Lung microvascular endothelial cell (primary cell): ENCODE measurements around the gene RBL2. TPM values are rescaled to one million over a fixed set of nuclear protein-coding genes. Genes with fewer than 3 reads are reported as not detected.
A peak's percentile ranks its signal among the peaks of the same experiment; 100 is the strongest.
"Not testable (repeated sequence)": the region's sequence is repeated elsewhere in the genome, so short reads cannot be mapped to it uniquely, and the experiment has no call there.

Experiments used
- DNase-seq, 2 donors: peaks; one replicate each; pipeline versions ENCODE4 v3.0.0 to v3.0.0-alpha.2; 2010; ENCODE audit warnings: low read depth in 2 of 2
- total RNA-seq: library from RNA; depleted of rRNA; stranded (reverse); fragments of >200 nt; gene quantifications from 2 replicates; pipeline ENCODE4 v1.2.1, GENCODE V29; 2014

RBL2 gene, protein sequence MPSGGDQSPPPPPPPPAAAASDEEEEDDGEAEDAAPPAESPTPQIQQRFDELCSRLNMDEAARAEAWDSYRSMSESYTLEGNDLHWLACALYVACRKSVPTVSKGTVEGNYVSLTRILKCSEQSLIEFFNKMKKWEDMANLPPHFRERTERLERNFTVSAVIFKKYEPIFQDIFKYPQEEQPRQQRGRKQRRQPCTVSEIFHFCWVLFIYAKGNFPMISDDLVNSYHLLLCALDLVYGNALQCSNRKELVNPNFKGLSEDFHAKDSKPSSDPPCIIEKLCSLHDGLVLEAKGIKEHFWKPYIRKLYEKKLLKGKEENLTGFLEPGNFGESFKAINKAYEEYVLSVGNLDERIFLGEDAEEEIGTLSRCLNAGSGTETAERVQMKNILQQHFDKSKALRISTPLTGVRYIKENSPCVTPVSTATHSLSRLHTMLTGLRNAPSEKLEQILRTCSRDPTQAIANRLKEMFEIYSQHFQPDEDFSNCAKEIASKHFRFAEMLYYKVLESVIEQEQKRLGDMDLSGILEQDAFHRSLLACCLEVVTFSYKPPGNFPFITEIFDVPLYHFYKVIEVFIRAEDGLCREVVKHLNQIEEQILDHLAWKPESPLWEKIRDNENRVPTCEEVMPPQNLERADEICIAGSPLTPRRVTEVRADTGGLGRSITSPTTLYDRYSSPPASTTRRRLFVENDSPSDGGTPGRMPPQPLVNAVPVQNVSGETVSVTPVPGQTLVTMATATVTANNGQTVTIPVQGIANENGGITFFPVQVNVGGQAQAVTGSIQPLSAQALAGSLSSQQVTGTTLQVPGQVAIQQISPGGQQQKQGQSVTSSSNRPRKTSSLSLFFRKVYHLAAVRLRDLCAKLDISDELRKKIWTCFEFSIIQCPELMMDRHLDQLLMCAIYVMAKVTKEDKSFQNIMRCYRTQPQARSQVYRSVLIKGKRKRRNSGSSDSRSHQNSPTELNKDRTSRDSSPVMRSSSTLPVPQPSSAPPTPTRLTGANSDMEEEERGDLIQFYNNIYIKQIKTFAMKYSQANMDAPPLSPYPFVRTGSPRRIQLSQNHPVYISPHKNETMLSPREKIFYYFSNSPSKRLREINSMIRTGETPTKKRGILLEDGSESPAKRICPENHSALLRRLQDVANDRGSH
- 23.8 and 37.1 TPM in 2 replicates for total RNA-seq

GRCh38 chr16:53434377-53435065 is at the start of gene RBL2:
Gene RBL2, plus strand, starts transcription at chr16:53434471. Its CDS starts 86 bp downstream, at chr16:53434557.
- DNase-seq, result peak; percentile 89 to 92

DNA sequence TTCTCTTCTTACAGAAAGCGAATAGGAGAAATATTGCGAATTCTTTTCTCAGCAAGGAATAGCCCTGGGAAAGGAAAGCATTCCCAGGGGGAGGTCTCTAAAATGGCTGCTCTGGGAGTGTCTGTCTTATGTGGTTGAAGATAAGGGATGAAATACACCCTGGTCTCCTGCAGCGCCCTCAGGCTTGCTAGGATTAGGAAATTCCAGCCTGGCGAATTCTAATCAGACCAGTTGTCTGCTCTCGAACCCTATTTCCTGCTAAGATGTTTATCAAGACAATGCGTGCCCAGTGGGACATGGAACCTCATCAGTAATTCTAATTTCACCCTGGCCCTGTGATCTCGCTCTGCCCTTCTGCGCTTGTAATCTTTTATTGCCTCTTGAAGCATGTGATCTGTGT is 49.7 kb upstream of the RBL2 start:
- not testable (repeated sequence) for DNase-seq

- no peak for DNase-seq
Measured at GRCh38 chr16:53404959-53405358, 29.3 kb upstream of the RBL2 start.

GRCh38 chr16:53412549-53412948 is 21.7 kb upstream of the RBL2 start:
- no peak for DNase-seq

DNA sequence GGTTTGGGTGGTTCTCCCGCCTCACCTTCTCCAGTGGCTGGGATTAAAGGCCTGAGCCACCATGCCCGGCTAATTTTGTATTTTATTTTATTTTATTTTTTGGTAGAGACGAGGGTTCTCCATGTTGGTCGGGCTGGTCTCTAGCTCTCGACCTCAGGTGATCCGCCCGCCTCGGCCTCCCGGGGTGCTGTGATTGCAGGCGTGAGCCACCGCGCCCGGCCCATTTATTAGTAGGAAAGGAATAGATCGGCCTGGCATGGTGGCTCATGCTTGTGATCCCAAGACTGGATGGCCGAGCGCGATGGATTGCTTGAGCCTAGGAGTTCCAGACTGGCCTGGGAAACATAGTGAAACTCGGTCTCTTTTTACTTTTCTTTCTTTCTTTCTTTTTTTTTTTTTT is 20.4 kb upstream of the RBL2 start:
- DNase-seq, result no peak

DNA sequence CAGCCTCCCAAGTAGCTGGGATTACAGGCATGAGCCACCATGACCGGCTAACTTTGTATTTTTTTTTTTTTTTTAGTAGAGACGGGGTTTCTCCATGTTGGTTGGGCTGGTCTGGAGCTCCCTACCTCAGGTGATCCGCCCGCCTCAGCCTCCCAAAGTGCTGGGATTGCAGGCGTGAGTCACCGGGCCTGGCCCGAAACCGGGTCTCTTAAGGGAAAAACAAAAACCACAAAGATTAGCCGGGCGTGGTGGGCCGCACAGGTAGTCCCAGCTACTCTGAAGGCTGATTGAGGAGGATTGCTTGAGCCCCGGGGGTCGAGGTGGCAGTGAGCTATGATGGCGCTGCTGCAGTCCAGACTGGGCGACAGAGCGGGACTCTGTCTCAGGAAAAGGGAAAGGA is 19.9 kb upstream of the RBL2 start:
- DNase-seq, result no peak

DNA sequence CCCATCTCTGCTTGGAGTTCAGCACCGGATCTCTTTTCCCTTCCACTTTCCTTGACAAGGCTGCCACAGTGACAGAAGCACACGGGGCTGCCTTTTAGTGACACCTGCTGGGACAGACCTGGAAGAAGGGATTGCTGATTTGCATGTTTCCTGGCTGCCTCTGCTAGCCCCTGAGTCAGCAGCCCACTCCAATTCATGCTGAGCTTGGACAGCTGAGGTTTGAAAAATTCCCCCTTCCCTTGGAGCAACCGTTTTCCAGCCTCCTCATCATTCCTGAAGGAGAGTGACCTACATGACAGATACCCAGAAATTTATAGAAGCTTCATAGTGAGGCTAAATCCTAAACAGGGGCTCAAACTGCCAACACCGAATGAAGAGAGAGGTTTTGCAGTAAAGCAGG is 18.8 kb upstream of the RBL2 start:
- no peak for DNase-seq

DNA sequence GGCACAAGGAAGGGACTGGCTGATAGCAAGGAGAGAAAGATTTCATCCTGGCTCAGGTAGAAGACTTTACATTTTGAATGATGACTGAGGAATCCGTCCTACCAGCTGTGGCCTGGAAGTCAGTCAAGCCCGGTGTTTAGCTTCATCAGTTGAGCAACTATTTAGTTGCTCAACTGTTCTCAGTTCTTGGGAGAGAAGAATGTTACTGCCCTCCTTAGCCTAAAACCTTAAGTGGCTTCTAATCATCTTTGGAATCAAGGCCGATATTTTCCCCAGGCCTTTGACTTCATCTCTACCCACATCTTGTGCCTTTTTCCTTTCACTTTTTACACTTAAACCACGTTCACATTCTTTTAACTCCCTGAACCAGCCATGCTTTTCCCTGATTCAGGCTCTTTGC is 17.3 kb upstream of the RBL2 start:
- no peak for DNase-seq

- no peak for DNase-seq
Measured at GRCh38 chr16:53417976-53418375, 16.3 kb upstream of the RBL2 start.

DNA sequence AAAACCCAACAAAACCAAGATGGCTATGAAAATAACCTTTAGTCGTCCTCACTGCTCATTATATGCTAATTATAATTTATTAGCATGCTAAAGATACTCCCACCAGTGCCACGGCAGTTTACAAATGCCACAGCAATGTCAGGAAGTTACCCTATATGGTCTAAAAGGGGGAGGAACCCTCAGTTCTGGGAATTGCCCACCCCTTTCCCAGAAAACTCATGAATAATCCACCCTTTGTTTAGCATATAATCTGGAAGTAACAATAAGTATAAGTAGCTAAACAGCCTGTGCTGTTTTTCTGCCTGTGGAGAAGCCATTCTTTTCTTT is 14.9 kb upstream of the RBL2 start:
- not testable (repeated sequence) for DNase-seq

GRCh38 chr16:53421248-53421647 is 13.0 kb upstream of the RBL2 start:
- no peak for DNase-seq

GRCh38 chr16:53423968-53424367 is 10.3 kb upstream of the RBL2 start:
- DNase-seq, result not testable (repeated sequence)

GRCh38 chr16:53428681-53429080 is 5.6 kb upstream of the RBL2 start:
- no peak for DNase-seq

- peak in 1 of 2 donors; percentile 36 for DNase-seq
Measured at GRCh38 chr16:53429221-53429943, 4.9 kb upstream of the RBL2 start.

- DNase-seq, result no peak
Measured at GRCh38 chr16:53430363-53430762, 3.9 kb upstream of the RBL2 start.

- DNase-seq, result no peak
Measured at GRCh38 chr16:53433509-53433908, 762 bp upstream of the RBL2 start.

- no peak for DNase-seq
Measured at GRCh38 chr16:53433930-53434376, 318 bp upstream of the RBL2 start.

DNA sequence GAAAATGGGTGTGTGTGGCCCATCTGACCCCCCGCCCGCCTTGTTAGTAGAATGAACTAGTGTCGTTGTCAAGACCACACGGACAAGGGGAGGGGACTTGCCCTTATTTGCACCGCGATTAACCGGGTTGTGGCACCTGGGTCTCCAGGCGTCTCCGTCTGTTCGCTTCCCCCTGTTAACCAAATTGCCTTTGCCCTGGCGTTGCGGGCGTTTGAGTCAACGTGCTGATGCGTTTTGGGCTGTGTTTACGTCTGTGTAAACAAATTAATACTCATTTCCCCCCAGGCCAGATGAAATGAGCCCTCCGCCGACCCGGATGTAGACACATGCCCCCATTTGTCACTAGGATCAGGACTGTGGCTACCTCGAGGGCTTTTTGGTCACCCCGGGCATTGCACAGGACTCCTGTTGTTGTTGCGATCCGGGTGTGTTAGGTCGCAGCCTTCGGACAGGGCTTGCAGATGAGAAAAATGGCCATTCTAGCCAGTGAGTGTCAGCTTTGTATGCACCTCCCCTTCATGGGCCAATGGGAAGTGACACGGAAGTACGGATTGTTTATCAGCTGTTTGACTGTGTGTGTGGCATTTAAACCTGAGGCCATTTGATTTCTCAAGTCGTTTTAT is 906 bp downstream of the RBL2 start:
- peak; percentile 94 to 95 for DNase-seq

DNA sequence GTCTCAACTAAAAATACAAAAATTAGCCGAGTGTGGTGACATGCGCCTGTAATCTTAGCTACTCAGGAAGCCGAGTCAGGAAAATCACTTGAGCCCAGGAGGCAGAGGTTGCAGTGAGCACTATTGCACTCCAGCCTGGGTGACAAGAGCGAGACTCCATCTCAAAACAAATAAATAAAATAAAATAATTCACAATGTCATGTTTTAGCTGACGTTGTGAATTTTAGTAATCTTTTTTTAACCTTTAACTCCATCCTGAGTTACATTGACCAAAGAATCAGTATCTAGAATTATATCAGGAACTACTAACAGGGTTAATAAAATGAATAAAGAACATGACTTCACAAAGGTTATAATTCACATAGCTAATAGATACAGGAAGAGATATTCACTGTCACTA is 5.9 kb downstream of the RBL2 start:
- DNase-seq, result no peak

DNA sequence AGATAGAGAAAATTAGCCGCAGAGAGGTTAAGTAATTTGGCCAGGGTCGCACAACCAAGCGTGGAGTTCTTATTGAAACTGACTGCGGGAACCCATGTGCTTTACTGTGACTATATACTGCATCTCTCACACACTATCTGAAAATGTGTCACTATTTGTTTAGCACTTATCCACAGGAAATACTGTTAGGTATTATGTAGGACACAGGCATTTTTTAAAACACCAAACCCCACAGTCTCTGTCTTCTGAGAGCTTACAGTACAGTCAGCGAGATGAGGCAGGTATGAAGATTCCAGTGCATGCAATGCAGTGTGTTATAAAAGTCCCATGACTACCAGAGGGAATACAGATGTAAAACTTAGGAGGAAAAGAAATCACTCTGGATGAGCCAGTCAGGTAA is 11.3 kb downstream of the RBL2 start:
- no peak for DNase-seq
